Measurements from ENCODE around the gene CNTNAP3B.
"Not testable (repeated sequence)": the region's sequence is repeated elsewhere in the genome, so short reads cannot be mapped to it uniquely, and the experiment has no call there.

CNTNAP3B gene

GRCh38 chr9:41938143-41938542 lies 191.1 kb downstream of the CNTNAP3B start:
- not testable (repeated sequence) for H3K9me2 ChIP-seq (replicated peaks; ENCODE audit: insufficient read depth, low read length); H3K27ac ChIP-seq (ENCODE audit: low read depth, low read length); H3K79me2 ChIP-seq (ENCODE audit: insufficient read depth, low read length); H4K20me1 ChIP-seq (ENCODE audit: low read depth, low read length); H3F3A ChIP-seq (ENCODE audit: insufficient read depth); H3K27me3 ChIP-seq (ENCODE audit: low read length); H3K4me3 ChIP-seq (ENCODE audit: insufficient read depth, low read length, poor library complexity, severe bottlenecking); H3K9me3 ChIP-seq (ENCODE audit: insufficient read depth, low read length); H3K36me3 ChIP-seq (ENCODE audit: low read length); H2AFZ ChIP-seq (ENCODE audit: low read depth, low read length, severe bottlenecking); H3K9ac ChIP-seq (ENCODE audit: low read length); H3K4me2 ChIP-seq (ENCODE audit: low read depth, low read length, poor library complexity, severe bottlenecking)

- not testable (repeated sequence) for H3K27me3 ChIP-seq (ENCODE audit: low read length); H3K79me2 ChIP-seq (ENCODE audit: insufficient read depth, low read length); H4K20me1 ChIP-seq (ENCODE audit: low read depth, low read length); H3K4me2 ChIP-seq (ENCODE audit: low read depth, low read length, poor library complexity, severe bottlenecking); H3K9me2 ChIP-seq (replicated peaks; ENCODE audit: insufficient read depth, low read length); H3K27ac ChIP-seq (ENCODE audit: low read depth, low read length); H3K9me3 ChIP-seq (ENCODE audit: insufficient read depth, low read length); H3K36me3 ChIP-seq (ENCODE audit: low read length); H2AFZ ChIP-seq (ENCODE audit: low read depth, low read length, severe bottlenecking); H3K9ac ChIP-seq (ENCODE audit: low read length); H3K4me3 ChIP-seq (ENCODE audit: insufficient read depth, low read length, poor library complexity, severe bottlenecking); H3F3A ChIP-seq (ENCODE audit: insufficient read depth)
Measured at GRCh38 chr9:41935727-41936126, 193.5 kb downstream of the CNTNAP3B start.

- not testable (repeated sequence) for H3K36me3 ChIP-seq (ENCODE audit: low read length); H2AFZ ChIP-seq (ENCODE audit: low read depth, low read length, severe bottlenecking); H3K27ac ChIP-seq (ENCODE audit: low read depth, low read length); H3K9me2 ChIP-seq (replicated peaks; ENCODE audit: insufficient read depth, low read length); H3K4me2 ChIP-seq (ENCODE audit: low read depth, low read length, poor library complexity, severe bottlenecking); H3K9ac ChIP-seq (ENCODE audit: low read length); H3K79me2 ChIP-seq (ENCODE audit: insufficient read depth, low read length); H4K20me1 ChIP-seq (ENCODE audit: low read depth, low read length); H3K9me3 ChIP-seq (ENCODE audit: insufficient read depth, low read length); H3K27me3 ChIP-seq (ENCODE audit: low read length); H3K4me3 ChIP-seq (ENCODE audit: insufficient read depth, low read length, poor library complexity, severe bottlenecking); H3F3A ChIP-seq (ENCODE audit: insufficient read depth)
Measured at GRCh38 chr9:41929172-41929571, 200.1 kb downstream of the CNTNAP3B start.

- H3K4me3 ChIP-seq (ENCODE audit: insufficient read depth, low read length, poor library complexity, severe bottlenecking); H3K4me2 ChIP-seq (ENCODE audit: low read depth, low read length, poor library complexity, severe bottlenecking); H3K9ac ChIP-seq (ENCODE audit: low read length); H3K36me3 ChIP-seq (ENCODE audit: low read length); H3K9me3 ChIP-seq (ENCODE audit: insufficient read depth, low read length); H3K27ac ChIP-seq (ENCODE audit: low read depth, low read length); H3K79me2 ChIP-seq (ENCODE audit: insufficient read depth, low read length); H3K9me2 ChIP-seq (replicated peaks; ENCODE audit: insufficient read depth, low read length); H3F3A ChIP-seq (ENCODE audit: insufficient read depth); H3K27me3 ChIP-seq (ENCODE audit: low read length); H4K20me1 ChIP-seq (ENCODE audit: low read depth, low read length); H2AFZ ChIP-seq (ENCODE audit: low read depth, low read length, severe bottlenecking): not testable (repeated sequence)
Measured at GRCh38 chr9:41917374-41917773, 211.9 kb downstream of the CNTNAP3B start.

DNA sequence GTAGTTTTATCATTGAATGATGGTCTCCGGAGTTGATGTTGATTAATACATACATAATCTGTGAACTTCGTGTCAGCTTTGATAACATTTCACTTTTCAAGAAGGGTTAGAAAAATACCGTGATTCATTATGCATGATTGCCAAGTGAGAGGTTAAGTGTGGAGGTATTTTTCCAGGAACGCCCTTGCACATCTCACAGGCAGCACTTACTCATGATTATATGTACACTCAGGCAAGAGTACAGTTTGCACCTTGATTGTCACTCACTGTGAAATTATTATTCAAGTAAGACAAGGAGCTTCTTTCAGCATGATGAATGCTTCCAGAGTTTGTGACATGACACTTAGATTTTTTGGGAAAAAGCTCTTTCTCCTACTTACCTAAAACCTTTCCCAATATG lies 223.7 kb downstream of the CNTNAP3B start:
- H3K4me3 ChIP-seq (ENCODE audit: insufficient read depth, low read length, poor library complexity, severe bottlenecking); H4K20me1 ChIP-seq (ENCODE audit: low read depth, low read length); H3K27me3 ChIP-seq (ENCODE audit: low read length); H3K79me2 ChIP-seq (ENCODE audit: insufficient read depth, low read length); H3K36me3 ChIP-seq (ENCODE audit: low read length); H3K4me2 ChIP-seq (ENCODE audit: low read depth, low read length, poor library complexity, severe bottlenecking); H3K27ac ChIP-seq (ENCODE audit: low read depth, low read length); H3F3A ChIP-seq (ENCODE audit: insufficient read depth); H2AFZ ChIP-seq (ENCODE audit: low read depth, low read length, severe bottlenecking); H3K9me3 ChIP-seq (ENCODE audit: insufficient read depth, low read length); H3K9ac ChIP-seq (ENCODE audit: low read length); H3K9me2 ChIP-seq (replicated peaks; ENCODE audit: insufficient read depth, low read length): not testable (repeated sequence)

GRCh38 chr9:41902762-41903161 lies 226.5 kb downstream of the CNTNAP3B start:
- not testable (repeated sequence) for H4K20me1 ChIP-seq (ENCODE audit: low read depth, low read length); H3K4me3 ChIP-seq (ENCODE audit: insufficient read depth, low read length, poor library complexity, severe bottlenecking); H3K9ac ChIP-seq (ENCODE audit: low read length); H3K79me2 ChIP-seq (ENCODE audit: insufficient read depth, low read length); H3K9me2 ChIP-seq (replicated peaks; ENCODE audit: insufficient read depth, low read length); H2AFZ ChIP-seq (ENCODE audit: low read depth, low read length, severe bottlenecking); H3F3A ChIP-seq (ENCODE audit: insufficient read depth); H3K27me3 ChIP-seq (ENCODE audit: low read length); H3K36me3 ChIP-seq (ENCODE audit: low read length); H3K9me3 ChIP-seq (ENCODE audit: insufficient read depth, low read length); H3K27ac ChIP-seq (ENCODE audit: low read depth, low read length); H3K4me2 ChIP-seq (ENCODE audit: low read depth, low read length, poor library complexity, severe bottlenecking)

GRCh38 chr9:41898720-41899343 lies 230.4 kb downstream of the CNTNAP3B start:
- H3K27ac ChIP-seq (ENCODE audit: low read depth, low read length); H3K27me3 ChIP-seq (ENCODE audit: low read length); H3K9me3 ChIP-seq (ENCODE audit: insufficient read depth, low read length); H4K20me1 ChIP-seq (ENCODE audit: low read depth, low read length); H2AFZ ChIP-seq (ENCODE audit: low read depth, low read length, severe bottlenecking); H3K9me2 ChIP-seq (replicated peaks; ENCODE audit: insufficient read depth, low read length); H3F3A ChIP-seq (ENCODE audit: insufficient read depth); H3K9ac ChIP-seq (ENCODE audit: low read length); H3K36me3 ChIP-seq (ENCODE audit: low read length); H3K79me2 ChIP-seq (ENCODE audit: insufficient read depth, low read length); H3K4me3 ChIP-seq (ENCODE audit: insufficient read depth, low read length, poor library complexity, severe bottlenecking); H3K4me2 ChIP-seq (ENCODE audit: low read depth, low read length, poor library complexity, severe bottlenecking): not testable (repeated sequence)

GRCh38 chr9:41874557-41874956 lies 254.7 kb downstream of the CNTNAP3B start:
- not testable (repeated sequence) for H3K9me3 ChIP-seq (ENCODE audit: insufficient read depth, low read length); H3K9ac ChIP-seq (ENCODE audit: low read length); H3K27ac ChIP-seq (ENCODE audit: low read depth, low read length); H3K27me3 ChIP-seq (ENCODE audit: low read length); H3F3A ChIP-seq (ENCODE audit: insufficient read depth); H3K36me3 ChIP-seq (ENCODE audit: low read length); H3K4me2 ChIP-seq (ENCODE audit: low read depth, low read length, poor library complexity, severe bottlenecking); H4K20me1 ChIP-seq (ENCODE audit: low read depth, low read length); H3K79me2 ChIP-seq (ENCODE audit: insufficient read depth, low read length); H3K9me2 ChIP-seq (replicated peaks; ENCODE audit: insufficient read depth, low read length); H3K4me3 ChIP-seq (ENCODE audit: insufficient read depth, low read length, poor library complexity, severe bottlenecking); H2AFZ ChIP-seq (ENCODE audit: low read depth, low read length, severe bottlenecking)

All from SU-DHL-6 (cell line).